MCF 10A (cell line): ENCODE data around the gene C1orf210. TPM values are rescaled to one million over a fixed set of nuclear protein-coding genes. Genes with fewer than 3 reads are reported as not detected.

ENCODE experiments used
- BruUV-seq: library from RNA; stranded (reverse); fragments of 400-500 nt; replicated peaks from 2 replicates; lab custom pipeline; 2021; lab: Mats Ljungman, UMichigan
- CTCF ChIA-PET: fragments of 300-600 bp; sonication (Branson Sonifier 250); formaldehyde crosslinking; extraction: SDS; loops from one replicate; lab custom pipeline; 2021; ENCODE audit warnings: antibody characterized with exemption, inconsistent platforms; lab: Yijun Ruan, JAX
- POLR2A ChIA-PET: fragments of 300-600, 350-650 bp; sonication (Branson Sonifier 250); formaldehyde crosslinking; extraction: SDS; loops from one replicate; lab custom pipeline; 2020; ENCODE audit warnings: antibody characterized with exemption, inconsistent platforms; lab: Yijun Ruan, JAX
- DNase-seq: peaks from one replicate; pipeline ENCODE4 v3.0.0-alpha.2; 2018; ENCODE audit not compliant: unreplicated experiment
- H3K27ac Mint-ChIP-seq: one replicate; pipeline ENCODE4 v1.8.0; 2022; ENCODE audit warnings: mild to moderate bottlenecking, low read depth, mixed read lengths; ENCODE audit not compliant: unreplicated experiment
- H3K27me3 Mint-ChIP-seq: one replicate; pipeline ENCODE4 v1.8.0; 2022; ENCODE audit warnings: mixed read lengths; ENCODE audit not compliant: insufficient read depth, unreplicated experiment
- H3K36me3 Mint-ChIP-seq: one replicate; pipeline ENCODE4 v1.8.0; 2022; ENCODE audit warnings: mild to moderate bottlenecking, moderate library complexity, mixed read lengths; ENCODE audit not compliant: insufficient read depth, unreplicated experiment
- H3K4me1 Mint-ChIP-seq: one replicate; pipeline ENCODE4 v1.8.0; 2022; ENCODE audit warnings: mixed read lengths; ENCODE audit not compliant: insufficient read depth, unreplicated experiment
- H3K4me3 Mint-ChIP-seq: one replicate; pipeline ENCODE4 v1.8.0; 2022; ENCODE audit warnings: mild to moderate bottlenecking, moderate library complexity, mixed read lengths; ENCODE audit not compliant: unreplicated experiment
- H3K9me3 Mint-ChIP-seq: one replicate; pipeline ENCODE4 v1.8.0; 2022; ENCODE audit warnings: mixed read lengths; ENCODE audit not compliant: unreplicated experiment
- intact Hi-C: fragments of 100-400 bp; cut with micrococcal nuclease; formaldehyde crosslinking; loops from 2 replicates; pipeline ENCODE4 v1.14.1; 2022
- total RNA-seq: library from RNA; stranded (reverse); gene quantifications from 2 replicates; pipeline ENCODE4 v1.2.3, GENCODE V29; 2022
- TF ChIP-seq, protein P1 (sequence below): fragments of 200-600 bp; IDR thresholded peaks from one replicate; pipeline ENCODE4 v1.8.0; 2022; ENCODE audit warnings: antibody characterized with exemption, mild to moderate bottlenecking; ENCODE audit not compliant: unreplicated experiment

The C1orf210 gene
- total RNA-seq, 1 experiment from 2014 or later = 1.6 TPM

DNA sequence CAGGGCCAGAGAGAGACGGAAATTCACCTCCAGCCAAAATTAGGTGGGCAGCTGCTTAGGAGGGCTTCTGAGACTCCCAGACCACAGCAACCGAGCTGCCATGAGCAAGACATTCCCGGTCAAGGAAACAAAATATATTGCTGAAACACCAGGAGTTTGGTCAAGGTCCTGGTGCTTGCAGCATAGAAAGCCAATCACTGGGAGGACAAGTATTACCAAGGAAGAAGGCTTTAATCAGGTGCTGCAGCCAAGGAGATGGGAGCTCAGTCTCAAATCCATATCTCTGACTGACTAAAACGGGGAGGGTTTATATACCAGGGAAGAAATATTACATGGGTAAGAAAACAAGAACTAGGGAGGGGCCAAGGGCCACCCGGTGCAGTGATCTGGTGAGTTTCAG lies 34.4 kb downstream of the C1orf210 start:
- Mint-ChIP-seq H3K9me3 (peaks cover 25% of the 10 kb centered on the region), H3K4me1 (no peaks in the 10 kb centered on the region), H3K4me3 (no peak overlapping the region), H3K27me3 (peaks cover 19% of the 10 kb centered on the region), H3K36me3 (no peaks in the 10 kb centered on the region), H3K27ac (no peak overlapping the region)
- TF ChIP-seq, protein P1, sequence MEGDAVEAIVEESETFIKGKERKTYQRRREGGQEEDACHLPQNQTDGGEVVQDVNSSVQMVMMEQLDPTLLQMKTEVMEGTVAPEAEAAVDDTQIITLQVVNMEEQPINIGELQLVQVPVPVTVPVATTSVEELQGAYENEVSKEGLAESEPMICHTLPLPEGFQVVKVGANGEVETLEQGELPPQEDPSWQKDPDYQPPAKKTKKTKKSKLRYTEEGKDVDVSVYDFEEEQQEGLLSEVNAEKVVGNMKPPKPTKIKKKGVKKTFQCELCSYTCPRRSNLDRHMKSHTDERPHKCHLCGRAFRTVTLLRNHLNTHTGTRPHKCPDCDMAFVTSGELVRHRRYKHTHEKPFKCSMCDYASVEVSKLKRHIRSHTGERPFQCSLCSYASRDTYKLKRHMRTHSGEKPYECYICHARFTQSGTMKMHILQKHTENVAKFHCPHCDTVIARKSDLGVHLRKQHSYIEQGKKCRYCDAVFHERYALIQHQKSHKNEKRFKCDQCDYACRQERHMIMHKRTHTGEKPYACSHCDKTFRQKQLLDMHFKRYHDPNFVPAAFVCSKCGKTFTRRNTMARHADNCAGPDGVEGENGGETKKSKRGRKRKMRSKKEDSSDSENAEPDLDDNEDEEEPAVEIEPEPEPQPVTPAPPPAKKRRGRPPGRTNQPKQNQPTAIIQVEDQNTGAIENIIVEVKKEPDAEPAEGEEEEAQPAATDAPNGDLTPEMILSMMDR = no peak
- POLR2A ChIA-PET = no interaction called here
- no peak for DNase-seq
- intact Hi-C loops = no loop called here
- BruUV-seq = no TSS peak
- CTCF ChIA-PET = interaction anchor here (0.7 kb wide), 1 partner anchor 100 kb away, joined by 3 read pairs; no protein-coding TSS in a partner anchor

DNA sequence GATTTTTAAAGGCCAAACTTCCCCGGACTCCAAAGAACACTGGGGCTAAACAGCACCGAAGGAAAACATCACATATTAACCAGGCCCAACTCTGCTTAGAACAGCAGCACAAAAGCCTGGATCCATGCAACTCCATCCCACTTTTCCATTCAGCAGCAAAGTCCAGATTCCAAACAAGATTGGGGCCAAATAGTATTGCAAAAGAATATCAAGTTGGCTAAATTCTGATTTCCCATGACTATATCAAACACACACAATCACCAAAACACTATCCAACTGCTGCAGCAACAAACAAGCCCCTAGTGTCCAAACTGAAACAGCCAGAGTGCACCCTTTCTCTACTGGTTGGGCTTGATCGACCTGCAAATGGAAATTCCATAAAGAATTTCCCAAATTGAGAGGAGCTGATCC lies 35.0 kb downstream of the C1orf210 start:
- no peak overlapping the region for H3K27ac Mint-ChIP-seq
- ChIA-PET POLR2A (no interaction called here), CTCF (no interaction called here)
- peaks cover 19% of the 10 kb centered on the region for H3K27me3 Mint-ChIP-seq
- H3K36me3 Mint-ChIP-seq = no peaks in the 10 kb centered on the region
- intact Hi-C loops = no loop called here
- H3K4me1 Mint-ChIP-seq = no peaks in the 10 kb centered on the region
- DNase-seq = no peak
- TF ChIP-seq, protein P1 = no peak
- no peak overlapping the region for H3K4me3 Mint-ChIP-seq
- BruUV-seq = no TSS peak
- H3K9me3 Mint-ChIP-seq = peaks cover 28% of the 10 kb centered on the region

DNA sequence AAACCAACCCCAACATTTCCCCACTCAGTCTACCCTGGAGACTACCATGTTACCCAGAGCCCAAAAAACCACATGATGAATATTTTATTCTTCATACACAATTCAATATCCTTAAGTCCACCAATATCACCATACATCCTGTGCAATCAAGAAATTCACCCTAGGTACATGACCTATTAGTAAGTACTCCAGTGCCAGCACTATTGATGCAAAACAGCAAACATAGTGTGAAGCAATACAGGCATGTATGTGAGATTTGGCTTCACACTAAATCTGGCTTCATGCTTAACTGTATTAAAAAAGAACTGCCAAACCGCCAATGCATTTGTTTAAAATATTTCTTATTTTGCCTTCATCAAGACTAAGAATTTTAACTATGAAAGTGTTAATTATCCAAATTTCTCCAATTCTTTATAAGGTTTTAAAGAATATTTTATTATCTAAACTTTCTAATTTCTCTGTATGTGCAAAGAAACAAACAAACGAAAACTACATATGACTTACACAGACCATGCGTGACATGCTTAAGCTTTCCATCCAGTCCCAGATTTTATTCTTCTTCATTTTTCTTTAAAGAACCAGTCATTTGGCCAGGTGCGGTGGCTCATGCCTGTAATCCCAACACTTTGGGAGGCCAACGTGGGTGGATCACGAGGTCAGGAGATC lies 38.0 kb downstream of the C1orf210 start:
- Mint-ChIP-seq H3K9me3 (peaks cover 28% of the 10 kb centered on the region), H3K36me3 (no peaks in the 10 kb centered on the region), H3K4me1 (no peaks in the 10 kb centered on the region), H3K27ac (no peak overlapping the region), H3K27me3 (peaks cover 3% of the 10 kb centered on the region), H3K4me3 (no peak overlapping the region)
- intact Hi-C loops = no loop called here
- DNase-seq = no peak
- ChIA-PET CTCF (no interaction called here), POLR2A (no interaction called here)
- TF ChIP-seq, protein P1 = no peak
- BruUV-seq = no TSS peak

DNA sequence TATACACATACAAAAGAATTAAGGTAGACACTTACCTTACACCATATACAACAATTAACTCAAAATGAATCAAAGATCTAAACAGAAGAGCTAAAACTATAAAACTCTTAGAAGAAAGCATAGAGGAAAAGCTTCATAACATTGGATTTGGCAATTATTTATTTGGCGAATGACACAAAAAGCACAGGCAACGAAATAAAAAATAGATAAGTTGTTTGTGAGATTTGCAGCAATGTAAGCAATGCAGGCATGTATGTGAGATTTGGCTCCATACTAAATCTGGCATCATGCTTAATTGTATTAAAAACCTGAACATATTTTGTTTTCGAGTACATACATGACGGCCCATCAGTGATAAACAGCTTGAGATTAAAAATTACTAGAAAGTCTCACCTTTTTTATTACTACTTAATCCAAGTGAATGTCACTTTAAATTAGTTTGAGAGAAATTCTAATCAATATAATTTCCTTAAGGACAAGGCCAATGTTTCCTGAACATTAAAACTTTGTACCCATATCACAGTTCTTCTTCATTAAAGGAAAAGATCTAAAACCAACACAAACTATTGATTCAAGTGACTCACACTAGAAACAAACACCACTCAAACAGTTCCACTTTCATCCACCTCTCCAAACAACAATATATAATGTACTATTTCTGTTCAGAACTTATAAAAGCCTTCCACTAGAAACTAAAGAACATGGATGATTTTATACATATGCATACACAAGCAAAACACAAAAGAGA lies 38.7 kb downstream of the C1orf210 start:
- H3K9me3 Mint-ChIP-seq = peaks cover 28% of the 10 kb centered on the region
- CTCF ChIA-PET = no interaction called here

More for the DNA sequence above, 38.7 kb downstream of the C1orf210 start:
- Mint-ChIP-seq H3K27me3 (no peaks in the 10 kb centered on the region), H3K4me3 (no peak overlapping the region), H3K36me3 (no peaks in the 10 kb centered on the region), H3K27ac (no peak overlapping the region), H3K4me1 (peaks cover 3% of the 10 kb centered on the region)
- DNase-seq = no peak
- BruUV-seq = no TSS peak
- POLR2A ChIA-PET = interaction anchor here (0.9 kb wide), 1 partner anchor 23 kb away, joined by 3 read pairs; no protein-coding TSS in a partner anchor
- TF ChIP-seq, protein P1 = no peak
- intact Hi-C loops = no loop called here
